Tibial nerve (tissue), 3 donors: ENCODE data around the gene FBXW5.

ENCODE experiments used
- POLR2A ChIP-seq, 2 donors: fragments of 450-650 bp; IDR thresholded peaks; one replicate each; pipeline ENCODE4 v1.6.1; 2017; ENCODE audit warnings: antibody characterized with exemption in 2 of 2, mild to moderate bottlenecking in 2 of 2, moderate library complexity in 2 of 2
- TF ChIP-seq, protein P1 (sequence below), 5 experiments: fragments of 200-600 bp in 3 of 5; fragments of 450-650 bp in 2 of 5; sonication (generic) in 3 of 5; IDR thresholded peaks; one replicate each; pipeline ENCODE4 v1.5.1; 2016 to 2019; ENCODE audit warnings: antibody characterized with exemption in 5 of 5, mild to moderate bottlenecking in 3 of 5, moderate library complexity in 2 of 5

DNA sequence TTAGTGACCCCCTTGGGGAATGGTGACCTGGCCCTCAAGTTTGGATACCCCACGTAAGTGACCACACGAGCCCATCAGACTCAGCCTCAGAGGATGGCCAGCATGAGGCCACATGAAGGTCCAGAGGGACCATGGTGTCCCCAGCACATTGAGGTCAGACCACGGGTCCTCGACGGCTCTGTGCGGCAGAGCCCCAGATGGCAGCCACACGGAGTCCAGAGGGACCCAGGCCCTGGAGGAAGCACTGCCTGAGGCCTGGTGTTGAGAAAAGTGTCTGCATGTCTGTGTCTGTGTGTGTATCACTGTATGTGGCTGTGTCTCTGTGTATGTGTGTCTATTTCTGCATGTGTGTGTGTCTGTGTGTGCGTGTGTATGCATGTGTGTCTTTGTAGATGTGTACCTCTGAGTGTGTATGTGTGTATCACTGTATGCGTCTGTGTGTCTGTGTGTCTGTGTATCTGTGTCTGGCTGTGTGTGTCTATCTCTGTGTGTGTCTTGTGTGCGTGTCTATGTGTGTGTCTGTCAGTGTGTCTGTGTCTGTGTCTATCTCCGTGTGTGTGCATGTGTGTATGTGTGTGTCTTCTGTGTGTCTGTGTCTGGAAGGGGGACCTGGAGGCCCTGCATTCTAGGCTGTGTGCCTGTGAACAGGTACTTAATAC, 39.2 kb upstream of the FBXW5 start:
- TF ChIP-seq, protein P1, sequence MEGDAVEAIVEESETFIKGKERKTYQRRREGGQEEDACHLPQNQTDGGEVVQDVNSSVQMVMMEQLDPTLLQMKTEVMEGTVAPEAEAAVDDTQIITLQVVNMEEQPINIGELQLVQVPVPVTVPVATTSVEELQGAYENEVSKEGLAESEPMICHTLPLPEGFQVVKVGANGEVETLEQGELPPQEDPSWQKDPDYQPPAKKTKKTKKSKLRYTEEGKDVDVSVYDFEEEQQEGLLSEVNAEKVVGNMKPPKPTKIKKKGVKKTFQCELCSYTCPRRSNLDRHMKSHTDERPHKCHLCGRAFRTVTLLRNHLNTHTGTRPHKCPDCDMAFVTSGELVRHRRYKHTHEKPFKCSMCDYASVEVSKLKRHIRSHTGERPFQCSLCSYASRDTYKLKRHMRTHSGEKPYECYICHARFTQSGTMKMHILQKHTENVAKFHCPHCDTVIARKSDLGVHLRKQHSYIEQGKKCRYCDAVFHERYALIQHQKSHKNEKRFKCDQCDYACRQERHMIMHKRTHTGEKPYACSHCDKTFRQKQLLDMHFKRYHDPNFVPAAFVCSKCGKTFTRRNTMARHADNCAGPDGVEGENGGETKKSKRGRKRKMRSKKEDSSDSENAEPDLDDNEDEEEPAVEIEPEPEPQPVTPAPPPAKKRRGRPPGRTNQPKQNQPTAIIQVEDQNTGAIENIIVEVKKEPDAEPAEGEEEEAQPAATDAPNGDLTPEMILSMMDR (IDR thresholded peaks at IDR 0.05), result no peak
- TF ChIP-seq POLR2A (IDR thresholded peaks at IDR 0.05), result no peak
